ENCODE data around the gene ZNF8. TPM values are rescaled to one million over a fixed set of nuclear protein-coding genes. Genes with fewer than 3 reads are reported as not detected.
"Not testable (repeated sequence)": the region's sequence is repeated elsewhere in the genome, so short reads cannot be mapped to it uniquely, and the experiment has no call there.

ZNF8 gene
- total RNA-seq, 6 experiments from 2014 or later: 3.4 to 4.5 (median 4.1) TPM

GRCh38 chr19:58252102-58252685 is 26.6 kb upstream of the ZNF8 start:
- TF ChIP-seq CTCF (IDR thresholded peaks at IDR 0.05): no peak
- Mint-ChIP-seq H3K27ac (no peak overlapping the region), H3K9me3 (peaks cover 100% of the 10 kb centered on the region), H3K27me3 (ENCODE audit: insufficient read depth) (peaks cover 2% of the 10 kb centered on the region), H3K4me1 (ENCODE audit: low read depth) (no peaks in the 10 kb centered on the region), H3K4me3 (no peak overlapping the region), H3K36me3 (ENCODE audit: low read depth) (peaks cover 98% of the 10 kb centered on the region)
- no peak for DNase-seq

- peaks cover 14% of the 10 kb centered on the region for H3K27me3 Mint-ChIP-seq (ENCODE audit: insufficient read depth)
- H3K4me3 Mint-ChIP-seq; H3K4me1 Mint-ChIP-seq (ENCODE audit: low read depth); H3K27ac Mint-ChIP-seq; DNase-seq: not testable (repeated sequence)
- peaks cover 100% of the 10 kb centered on the region for H3K9me3 Mint-ChIP-seq
- H3K36me3 Mint-ChIP-seq (ENCODE audit: low read depth): peaks cover 98% of the 10 kb centered on the region
Measured at GRCh38 chr19:58258259-58258658, 20.5 kb upstream of the ZNF8 start.

- no peak for DNase-seq
- Mint-ChIP-seq H3K27me3 (ENCODE audit: insufficient read depth) (peaks cover 14% of the 10 kb centered on the region), H3K4me1 (ENCODE audit: low read depth) (no peaks in the 10 kb centered on the region), H3K4me3 (no peak overlapping the region), H3K36me3 (ENCODE audit: low read depth) (peaks cover 76% of the 10 kb centered on the region), H3K9me3 (peaks cover 100% of the 10 kb centered on the region), H3K27ac (no peak overlapping the region)
- no peak for TF ChIP-seq CTCF (IDR thresholded peaks at IDR 0.05)
Measured at GRCh38 chr19:58261600-58261967, 17.2 kb upstream of the ZNF8 start.

- H3K36me3 Mint-ChIP-seq (ENCODE audit: low read depth): peaks cover 74% of the 10 kb centered on the region
- H3K27ac Mint-ChIP-seq: no peak overlapping the region
- H3K27me3 Mint-ChIP-seq (ENCODE audit: insufficient read depth): peaks cover 14% of the 10 kb centered on the region
- peaks cover 100% of the 10 kb centered on the region for H3K9me3 Mint-ChIP-seq
- DNase-seq: no peak
- TF ChIP-seq CTCF (IDR thresholded peaks at IDR 0.05): no peak
- no peak overlapping the region; the same call in 1 of the 2 replicates for H3K4me3 Mint-ChIP-seq
- H3K4me1 Mint-ChIP-seq (ENCODE audit: low read depth): no peaks in the 10 kb centered on the region
Measured at GRCh38 chr19:58261968-58262921, 16.5 kb upstream of the ZNF8 start.

- peaks cover 14% of the 10 kb centered on the region for H3K27me3 Mint-ChIP-seq (ENCODE audit: insufficient read depth)
- H3K27ac Mint-ChIP-seq: no peak overlapping the region
- peaks cover 68% of the 10 kb centered on the region for H3K36me3 Mint-ChIP-seq (ENCODE audit: low read depth)
- no peak for TF ChIP-seq CTCF (IDR thresholded peaks at IDR 0.05)
- no peak for DNase-seq
- H3K9me3 Mint-ChIP-seq: peaks cover 100% of the 10 kb centered on the region
- no peaks in the 10 kb centered on the region for H3K4me1 Mint-ChIP-seq (ENCODE audit: low read depth)
- no peak overlapping the region for H3K4me3 Mint-ChIP-seq
Measured at GRCh38 chr19:58262922-58263296, 15.8 kb upstream of the ZNF8 start.

GRCh38 chr19:58265100-58265499 is 13.7 kb upstream of the ZNF8 start:
- no peak for TF ChIP-seq CTCF (IDR thresholded peaks at IDR 0.05)
- DNase-seq: no peak
- H3K27ac Mint-ChIP-seq: no peak overlapping the region
- H3K27me3 Mint-ChIP-seq (ENCODE audit: insufficient read depth): peaks cover 14% of the 10 kb centered on the region
- no peak overlapping the region for H3K4me3 Mint-ChIP-seq
- H3K4me1 Mint-ChIP-seq (ENCODE audit: low read depth): no peaks in the 10 kb centered on the region
- peaks cover 61% of the 10 kb centered on the region for H3K36me3 Mint-ChIP-seq (ENCODE audit: low read depth)
- peaks cover 99% of the 10 kb centered on the region for H3K9me3 Mint-ChIP-seq
